Measurements from ENCODE around the gene PEX26.
"Not testable (repeated sequence)": the region's sequence is repeated elsewhere in the genome, so short reads cannot be mapped to it uniquely, and the experiment has no call there.

The PEX26 gene

DNA sequence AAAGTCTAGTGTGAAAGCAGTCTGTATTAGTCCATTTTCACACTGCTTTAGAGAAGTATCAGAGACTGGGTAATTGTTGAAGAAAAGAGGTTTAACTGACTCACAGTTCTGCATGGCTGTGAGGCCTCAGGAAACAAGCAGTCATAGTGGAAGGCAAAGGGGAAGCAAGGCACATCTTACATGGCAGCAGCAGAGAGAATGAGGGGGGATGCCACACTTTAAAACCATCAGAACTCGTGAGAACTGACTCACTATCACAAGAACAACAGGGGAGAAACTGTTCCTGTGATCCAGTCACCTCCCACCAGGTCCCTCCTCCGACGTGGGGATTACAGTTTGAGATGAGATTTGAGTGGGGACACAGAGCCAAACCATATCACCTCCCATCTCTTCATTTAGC, 19.0 kb downstream of the PEX26 start:
- no peak for DNase-seq (ENCODE audit: low read depth)

DNA sequence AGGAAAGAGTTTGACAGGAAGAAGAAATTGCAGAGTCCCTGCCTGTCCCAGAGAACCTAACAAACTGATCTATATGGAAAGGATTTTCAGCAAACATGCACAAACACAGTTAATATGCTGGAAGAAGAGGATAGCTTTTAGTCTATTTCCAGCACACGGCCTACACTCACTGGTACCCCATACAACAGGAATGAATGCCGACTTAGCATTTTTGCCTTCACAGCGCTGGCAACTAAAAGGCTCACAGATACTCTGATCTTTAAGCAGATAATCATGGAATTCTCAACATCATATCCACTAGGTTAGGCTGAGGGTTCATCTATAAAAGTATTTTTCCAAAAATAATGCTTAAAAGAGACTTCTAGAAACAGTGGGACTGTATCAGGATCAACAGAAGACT, 23.0 kb downstream of the PEX26 start:
- no peak for DNase-seq (ENCODE audit: low read depth)

DNA sequence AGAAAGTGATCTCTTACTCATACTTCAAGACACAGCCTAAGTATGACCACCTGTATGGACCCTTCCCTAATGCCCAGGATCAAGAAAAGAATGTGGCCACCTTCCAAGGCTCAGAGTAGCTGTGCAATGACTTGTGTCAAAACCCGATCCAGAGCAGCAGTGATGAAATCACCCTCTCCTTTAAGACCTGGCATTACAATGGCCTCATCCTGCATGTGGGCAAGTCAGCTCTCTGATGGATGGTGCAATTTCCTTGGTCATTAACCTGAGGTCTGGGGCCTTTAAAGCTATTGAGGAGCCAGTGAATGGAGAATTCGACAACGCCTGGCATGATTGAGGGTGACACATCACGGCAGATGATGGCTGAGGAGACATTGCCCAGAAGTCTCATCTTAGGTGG, 23.7 kb downstream of the PEX26 start:
- no peak for DNase-seq (ENCODE audit: low read depth)

DNA sequence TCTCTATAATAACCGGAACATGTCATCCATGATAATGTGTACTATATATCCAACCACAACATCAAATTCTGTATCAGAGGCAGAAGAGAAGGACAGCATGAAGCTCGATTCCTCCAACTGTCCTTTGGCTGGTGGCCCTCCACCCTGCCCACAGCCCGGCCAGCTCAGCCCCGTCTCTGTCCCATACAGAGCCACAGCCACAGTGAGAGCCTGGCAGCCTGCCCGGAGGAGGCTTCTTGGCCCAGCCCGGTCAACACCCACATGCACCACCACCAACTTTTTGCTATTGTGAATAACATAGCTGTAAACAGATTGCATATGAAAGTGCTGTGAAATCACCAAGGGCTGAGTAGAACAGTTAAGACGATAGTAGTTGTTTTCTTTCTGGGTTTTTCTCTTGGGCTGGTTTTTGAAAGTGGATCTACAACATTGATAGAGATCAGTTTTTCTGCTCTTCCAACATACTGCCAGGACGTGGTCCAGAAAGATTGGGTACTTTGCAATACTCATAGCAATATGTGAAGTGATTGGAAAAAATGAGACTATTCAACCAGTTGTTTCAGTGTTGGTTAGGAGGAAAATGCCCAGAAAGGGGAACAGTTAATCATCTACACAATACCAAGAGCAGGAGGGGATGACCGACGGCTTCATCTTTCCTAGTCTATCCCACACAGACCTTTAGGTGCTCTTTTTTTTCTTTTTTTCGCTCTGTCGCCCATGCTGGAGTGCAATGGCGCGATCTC, 25.9 kb downstream of the PEX26 start:
- no peak for DNase-seq (ENCODE audit: low read depth)

DNA sequence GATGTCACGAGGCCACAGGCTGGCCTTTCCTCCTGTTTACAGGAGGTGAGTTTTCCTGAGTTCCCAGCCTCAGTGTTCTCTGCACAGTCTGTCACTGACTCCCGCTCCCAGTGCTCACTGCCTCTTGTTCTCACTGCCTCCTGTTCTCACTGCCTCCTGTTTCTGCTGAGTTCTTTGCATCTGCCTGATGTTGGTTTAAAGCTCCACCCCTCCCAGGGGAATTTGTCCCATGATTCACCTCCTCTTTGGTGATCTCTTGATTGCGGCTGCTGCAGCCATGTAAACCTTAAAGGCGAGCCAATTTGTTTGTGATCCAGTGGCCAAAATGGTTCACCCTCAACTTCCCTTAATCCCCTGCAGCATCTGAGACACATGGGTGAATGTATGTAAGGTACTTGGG, 26.8 kb downstream of the PEX26 start:
- peak; percentile 39 for DNase-seq (ENCODE audit: low read depth)

DNA sequence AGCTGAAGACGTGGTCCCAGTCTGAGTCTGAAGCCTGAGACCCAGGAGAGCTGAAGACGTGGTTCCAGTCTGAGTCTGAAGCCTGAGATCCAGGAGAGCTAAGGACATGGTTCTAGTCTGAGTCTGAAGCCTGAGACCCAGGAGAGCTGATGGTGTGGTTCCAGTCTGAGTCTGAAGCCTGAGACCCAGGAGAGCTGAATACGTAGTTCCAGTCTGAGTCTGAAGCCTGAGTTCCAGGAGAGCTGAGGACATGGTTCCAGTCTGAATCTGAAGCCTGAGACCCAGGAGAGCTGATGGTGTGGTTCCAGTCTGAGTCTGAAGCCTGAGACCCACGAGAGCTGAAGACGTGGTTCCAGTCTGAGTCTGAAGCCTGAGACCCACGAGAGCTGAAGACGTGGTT, 28.2 kb downstream of the PEX26 start:
- not testable (repeated sequence) for DNase-seq (ENCODE audit: low read depth)

DNA sequence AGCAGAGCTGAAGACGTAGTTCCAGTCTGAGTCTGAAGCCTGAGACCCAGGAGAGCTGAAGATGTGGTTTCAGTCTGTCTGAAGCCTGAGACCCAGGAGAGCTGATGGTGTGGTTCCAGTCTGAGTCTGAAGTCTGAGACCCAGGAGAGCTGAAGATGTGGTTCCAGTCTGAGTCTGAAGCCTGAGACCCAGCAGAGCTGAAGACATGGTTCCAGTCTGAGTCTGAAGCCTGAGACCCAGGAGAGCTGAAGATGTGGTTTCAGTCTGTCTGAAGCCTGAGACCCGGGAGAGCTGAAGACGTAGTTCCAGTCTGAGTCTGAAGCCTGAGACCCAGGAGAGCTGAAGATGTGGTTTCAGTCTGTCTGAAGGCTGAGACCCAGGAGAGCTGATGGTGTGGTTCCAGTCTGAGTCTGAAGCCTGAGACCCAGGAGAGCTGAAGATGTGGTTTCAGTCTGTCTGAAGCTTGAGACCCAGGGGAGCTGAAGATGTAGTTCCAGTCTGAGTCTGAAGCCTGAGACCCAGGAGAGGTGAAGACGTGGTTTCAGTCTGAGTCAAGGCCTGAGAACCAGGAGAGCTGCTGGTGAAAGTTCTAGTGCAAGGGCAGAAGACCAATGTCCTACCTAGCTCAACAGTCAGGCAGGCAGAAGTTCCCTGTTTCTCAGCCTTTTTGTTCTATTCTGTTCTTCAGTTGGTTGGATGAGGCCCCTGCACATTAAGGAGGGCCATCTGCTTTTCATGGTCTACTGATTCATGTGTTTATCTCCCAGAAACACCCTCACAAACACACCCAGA, 29.0 kb downstream of the PEX26 start:
- DNase-seq (ENCODE audit: low read depth) = not testable (repeated sequence)

DNA sequence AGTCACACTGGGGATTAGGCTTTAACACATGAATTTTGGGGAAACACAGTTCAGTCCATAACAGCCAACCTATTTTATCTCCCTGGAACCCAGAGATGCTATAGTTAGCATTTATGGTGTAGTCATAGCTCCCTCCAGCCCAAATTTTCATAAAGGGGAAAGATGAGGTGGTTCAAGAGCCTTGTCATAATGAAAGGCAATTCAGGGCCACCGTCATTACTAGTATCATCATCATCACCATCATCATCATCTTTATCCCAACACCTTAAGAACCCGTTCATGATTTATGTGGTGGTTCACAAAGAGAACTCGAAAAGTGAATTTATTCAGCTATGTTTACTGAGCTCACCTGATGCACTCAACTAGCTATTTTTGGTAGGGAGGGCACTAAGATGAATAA, 30.4 kb downstream of the PEX26 start:
- DNase-seq (ENCODE audit: low read depth) = no peak

DNA sequence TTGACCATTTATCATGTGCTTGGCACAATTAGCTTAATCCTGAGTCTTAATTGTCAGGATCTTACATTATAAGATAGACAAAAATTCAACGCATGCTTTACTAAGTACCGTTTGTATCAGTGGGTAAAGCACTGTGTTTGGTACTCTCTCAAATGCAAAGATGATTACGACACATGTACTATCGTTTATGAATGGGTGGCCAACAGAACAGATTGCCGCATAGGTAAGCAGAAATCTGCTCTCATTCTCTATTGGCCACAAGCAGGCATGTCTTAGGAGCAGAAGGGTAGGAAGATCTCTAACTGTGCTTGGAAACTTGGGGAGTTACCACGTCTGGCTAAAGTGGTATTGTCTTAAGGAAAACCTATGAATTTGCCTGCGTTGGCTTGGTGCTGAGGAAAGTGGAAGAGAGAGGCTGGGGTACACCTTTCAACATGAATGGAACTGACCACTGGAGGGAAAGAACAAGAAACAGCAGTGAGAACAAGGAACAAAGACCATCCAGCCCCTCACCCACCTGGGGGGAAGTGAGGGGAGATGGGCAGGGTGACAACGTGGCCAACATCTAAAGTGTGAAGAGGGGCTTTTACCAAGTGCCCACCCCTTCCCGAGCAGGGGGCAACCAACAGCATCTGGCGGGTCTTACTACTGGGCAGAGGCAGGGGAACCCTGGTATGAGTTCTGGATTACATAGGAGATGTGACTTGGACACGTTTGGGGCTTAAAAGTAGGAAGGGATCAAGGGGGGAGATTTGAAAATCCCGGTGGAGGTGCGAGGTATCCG, 31.8 kb downstream of the PEX26 start:
- no peak for DNase-seq (ENCODE audit: low read depth)

DNA sequence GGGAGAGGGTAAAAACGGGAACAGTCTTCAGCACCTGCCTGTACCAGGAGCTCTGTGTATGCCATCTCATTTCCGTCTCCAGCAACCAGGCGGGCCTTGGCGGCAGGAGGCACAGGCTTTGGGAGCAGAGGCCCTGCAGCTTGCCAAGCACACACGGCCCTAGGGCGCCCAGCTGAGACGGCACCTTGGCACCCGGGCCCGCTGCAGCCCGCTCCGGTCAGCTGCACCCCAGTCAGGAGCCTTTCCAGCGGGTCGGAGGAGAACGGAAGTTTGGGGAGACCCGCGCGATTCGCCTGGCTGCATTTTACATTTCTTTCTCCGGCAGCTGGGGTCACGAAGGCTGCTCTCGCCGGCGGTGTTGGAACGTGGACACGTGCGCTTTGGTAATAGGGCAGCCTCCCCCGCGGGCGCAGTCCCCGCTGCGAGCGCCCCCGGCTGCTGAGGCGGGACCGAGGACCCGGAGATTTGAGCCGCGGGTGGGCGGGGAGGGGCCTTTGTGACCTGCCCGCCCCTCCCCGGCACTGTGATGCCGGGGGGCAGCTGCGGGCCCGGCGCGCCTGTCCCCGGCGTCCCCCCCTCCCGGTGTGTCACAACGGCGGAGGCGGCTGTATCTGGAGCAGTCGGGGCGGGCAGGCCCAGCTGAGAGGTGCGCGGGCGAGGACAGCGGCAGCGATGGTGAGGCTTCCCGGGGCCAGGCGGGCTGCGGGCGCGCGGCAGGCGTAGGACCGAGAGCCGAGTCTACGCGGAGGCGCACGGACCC, 32.6 kb downstream of the PEX26 start, which contains the start of gene TUBA8:
TSS of gene TUBA8 (plus strand) at position 616 of the 760 bp plus-strand sequence. CDS start at position 673, 57 bp downstream.
- no peak for DNase-seq (ENCODE audit: low read depth)

DNA sequence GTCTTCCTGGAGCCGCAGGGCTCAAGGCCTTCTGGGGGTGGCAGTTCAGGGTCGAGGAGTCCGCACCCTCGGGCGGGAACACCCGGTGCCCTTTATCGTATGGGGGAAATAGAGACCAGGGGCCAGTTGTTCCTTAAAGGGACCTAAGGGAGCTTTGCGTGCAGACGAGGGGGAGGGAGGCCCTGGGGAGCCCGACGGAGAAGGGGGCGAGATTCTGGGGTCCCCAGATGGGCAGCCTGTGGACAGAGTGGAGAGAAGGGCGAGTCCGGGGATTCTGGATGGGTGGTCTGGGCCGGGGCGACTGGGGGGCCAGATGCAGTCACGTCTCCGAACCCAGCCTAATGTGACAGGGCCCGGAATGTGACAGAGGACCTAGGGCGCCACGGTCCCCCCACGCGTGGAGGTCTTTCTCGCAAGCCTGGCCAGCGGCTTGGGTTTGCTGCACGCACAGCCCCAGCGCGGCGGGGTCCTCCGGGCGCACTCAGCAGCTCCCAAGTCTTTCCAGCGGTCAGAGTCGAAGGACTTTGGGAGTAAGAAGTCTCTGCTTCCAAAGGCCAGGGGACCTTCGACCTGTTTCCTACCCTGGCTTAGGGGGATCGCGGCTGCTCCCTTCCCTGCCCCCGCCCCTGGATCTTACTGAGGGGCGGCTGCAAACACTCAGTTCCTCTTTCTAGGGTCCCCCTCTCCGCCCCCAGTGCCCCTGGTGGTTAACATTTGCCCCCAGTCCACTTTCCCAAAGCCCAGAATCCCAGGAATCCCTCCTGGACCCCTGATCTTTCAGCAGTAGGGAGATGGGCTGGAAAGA, 33.4 kb downstream of the PEX26 start:
- no peak for DNase-seq (ENCODE audit: low read depth)

DNA sequence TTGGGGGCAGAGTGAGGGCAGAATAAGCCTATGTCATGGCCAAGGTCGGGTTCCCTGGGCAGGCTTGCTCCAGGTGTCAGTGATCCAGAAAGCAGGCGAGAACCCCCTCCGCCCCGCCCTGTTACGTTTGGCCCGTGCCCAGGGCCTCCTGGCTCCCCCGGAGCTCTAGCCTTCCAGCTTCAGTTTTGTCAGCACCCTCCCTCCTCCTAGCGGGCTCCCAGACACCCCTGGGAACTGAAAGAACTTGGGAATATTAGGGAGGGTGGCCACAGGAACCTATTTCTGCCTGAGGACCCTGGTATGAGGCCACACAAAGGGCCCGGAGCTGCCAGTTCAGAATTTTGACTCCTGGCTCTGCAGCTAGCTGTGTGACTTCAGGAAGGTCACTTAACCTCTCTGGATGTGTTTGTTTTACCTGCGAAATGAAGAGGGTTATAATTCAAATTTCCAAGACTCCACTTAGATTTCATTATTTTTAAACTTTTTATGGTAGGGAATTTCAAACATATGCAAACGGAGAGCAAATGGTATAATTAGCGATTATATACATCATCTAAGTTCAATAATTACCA, 34.1 kb downstream of the PEX26 start:
- DNase-seq (ENCODE audit: low read depth) = no peak

DNA sequence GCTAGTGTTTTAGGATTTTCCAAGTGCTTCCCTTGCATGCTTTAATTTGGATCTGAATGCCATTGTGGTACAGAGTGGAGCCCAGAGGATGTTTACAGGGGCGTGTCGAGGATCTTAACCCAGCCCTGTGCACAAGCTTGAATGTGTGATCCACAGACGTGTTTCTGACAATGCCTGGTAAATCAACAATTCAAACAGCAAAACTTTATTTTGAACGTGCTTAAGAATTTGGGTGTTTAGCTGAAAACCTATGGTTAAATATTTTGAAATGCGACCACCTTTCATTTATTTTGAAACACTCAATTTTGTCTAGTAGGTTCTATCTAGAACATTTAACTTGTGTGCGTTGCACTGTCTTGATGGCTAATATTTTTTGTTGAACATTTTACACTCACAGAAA, 34.6 kb downstream of the PEX26 start:
- DNase-seq (ENCODE audit: low read depth) = no peak

DNA sequence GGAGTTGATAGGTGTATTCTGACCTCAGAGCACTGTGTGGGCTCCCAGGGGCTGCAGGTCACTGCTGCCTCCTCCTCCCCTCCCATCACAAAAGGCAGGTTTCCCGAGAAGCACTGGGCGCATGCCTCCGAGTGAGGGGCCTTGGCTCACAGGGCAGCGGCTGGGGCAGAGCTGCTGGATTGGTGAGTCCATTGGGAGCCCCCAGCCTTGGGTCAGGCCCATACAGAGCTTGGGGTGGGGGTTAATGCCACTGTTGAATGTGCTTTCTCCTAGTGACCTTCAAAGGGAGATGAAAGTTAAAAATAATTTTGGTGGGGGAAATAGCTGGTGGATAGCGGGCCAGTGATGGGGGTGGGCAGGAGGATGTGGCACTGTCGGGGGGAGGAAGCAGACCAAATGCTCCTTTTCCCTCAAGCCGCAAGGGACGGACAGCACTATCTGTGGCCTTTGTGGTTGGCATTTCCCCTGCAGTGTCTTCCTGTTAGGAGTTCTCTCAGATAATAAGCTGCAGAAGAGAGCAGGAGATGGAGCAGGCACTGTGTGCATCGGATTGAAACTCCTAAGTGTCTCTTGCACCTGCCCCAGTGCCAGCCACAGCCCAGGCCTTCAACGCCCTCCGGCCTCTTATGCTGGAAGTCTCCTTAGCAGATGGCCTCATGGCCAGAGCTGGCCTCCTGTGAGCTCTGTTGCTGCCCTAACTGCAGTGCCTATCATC, 36.0 kb downstream of the PEX26 start:
- no peak for DNase-seq (ENCODE audit: low read depth)

DNA sequence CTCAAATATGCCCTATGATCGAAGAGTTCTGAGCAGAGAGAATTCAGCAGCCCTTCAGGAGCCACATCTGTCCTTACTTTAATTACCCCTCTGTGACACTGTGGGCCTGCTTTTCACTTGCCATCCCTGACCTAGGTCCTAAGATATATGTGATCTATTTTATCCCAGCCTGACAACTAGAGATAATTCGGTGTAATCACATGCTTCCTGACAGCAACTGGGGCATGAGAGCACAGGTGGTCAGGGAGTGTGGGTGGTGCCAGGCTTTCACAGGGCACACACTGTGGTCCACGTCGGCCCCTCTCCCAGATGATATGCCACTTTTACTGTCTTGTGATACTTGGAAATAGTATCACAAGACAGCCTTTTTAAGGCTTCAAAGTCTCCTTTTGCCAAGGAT, 36.7 kb downstream of the PEX26 start:
- DNase-seq (ENCODE audit: low read depth) = no peak

DNA sequence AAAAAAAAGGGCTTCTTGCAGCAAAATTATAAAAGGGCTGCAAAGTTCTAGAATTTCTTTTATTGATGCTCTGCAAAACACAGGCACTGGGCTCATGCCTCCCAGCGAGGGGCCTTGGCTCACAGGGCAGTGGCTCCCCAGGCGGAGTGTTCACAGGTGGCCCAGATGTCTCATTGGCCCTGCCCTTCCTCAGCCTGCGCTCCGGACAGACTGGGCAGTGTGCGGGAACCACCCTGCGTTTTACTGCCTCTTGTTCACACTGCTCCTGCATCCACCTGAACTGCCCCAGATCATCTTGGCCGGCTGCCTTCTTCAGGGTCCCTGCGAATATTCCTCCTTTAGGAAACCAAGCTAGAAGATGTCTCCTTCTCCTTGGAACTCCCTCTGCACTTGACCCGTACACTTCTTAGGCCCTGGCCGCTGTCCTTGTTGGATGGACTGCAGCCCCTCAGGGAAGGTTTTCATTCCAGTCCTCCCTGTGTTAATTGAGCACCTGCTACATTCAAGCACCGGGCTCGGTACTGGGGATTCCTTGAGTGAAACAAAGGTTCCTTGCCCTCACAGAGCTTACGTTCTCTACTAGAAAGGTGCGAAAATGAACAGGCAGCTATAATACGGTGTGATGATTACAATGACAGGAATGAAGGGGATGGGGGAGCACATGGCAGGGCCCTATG, 37.3 kb downstream of the PEX26 start:
- no peak for DNase-seq (ENCODE audit: low read depth)

DNA sequence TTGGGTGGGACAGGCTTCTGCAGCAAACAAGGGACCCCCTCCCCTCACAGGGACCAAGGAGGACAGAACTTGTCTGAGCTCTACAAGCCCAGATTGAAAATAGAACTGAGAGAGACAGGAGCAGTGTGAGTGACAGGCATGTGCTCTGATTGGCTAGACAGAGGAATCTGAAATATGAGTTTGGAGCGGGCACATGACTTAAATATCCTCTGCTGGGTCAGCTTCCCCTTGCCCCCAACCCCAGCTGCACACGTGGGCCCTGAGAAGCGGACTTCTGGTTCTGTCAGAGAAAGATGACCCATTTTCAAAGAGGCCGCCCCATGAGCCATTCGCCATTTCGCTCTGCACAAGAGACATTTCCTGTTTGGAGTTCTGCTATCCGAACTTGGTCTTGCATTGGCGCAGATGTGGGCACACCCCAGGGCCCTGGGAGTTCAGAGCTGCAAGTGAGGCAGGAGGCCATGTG, 38.1 kb downstream of the PEX26 start:
- DNase-seq (ENCODE audit: low read depth) = no peak

DNA sequence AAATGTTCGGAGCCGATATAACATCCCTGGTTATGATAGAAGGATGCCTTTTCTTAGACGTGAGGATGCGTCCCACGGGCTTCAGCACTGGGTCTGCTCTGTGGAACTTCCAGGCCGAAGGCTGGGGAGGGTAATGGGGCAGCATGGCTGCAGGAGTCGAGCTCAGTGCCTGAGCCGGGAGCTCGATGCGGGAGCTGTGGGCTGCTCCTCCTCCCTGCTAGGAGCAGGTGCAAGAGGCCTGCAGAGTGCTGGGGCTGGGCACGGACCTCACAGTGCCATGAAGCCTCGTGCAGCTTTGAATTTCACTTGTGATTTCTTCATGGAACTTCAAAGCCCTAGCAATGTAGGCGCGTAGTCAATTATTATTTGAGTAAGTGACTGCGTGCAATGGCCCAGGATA, 38.8 kb downstream of the PEX26 start:
- no peak for DNase-seq (ENCODE audit: low read depth)

DNA sequence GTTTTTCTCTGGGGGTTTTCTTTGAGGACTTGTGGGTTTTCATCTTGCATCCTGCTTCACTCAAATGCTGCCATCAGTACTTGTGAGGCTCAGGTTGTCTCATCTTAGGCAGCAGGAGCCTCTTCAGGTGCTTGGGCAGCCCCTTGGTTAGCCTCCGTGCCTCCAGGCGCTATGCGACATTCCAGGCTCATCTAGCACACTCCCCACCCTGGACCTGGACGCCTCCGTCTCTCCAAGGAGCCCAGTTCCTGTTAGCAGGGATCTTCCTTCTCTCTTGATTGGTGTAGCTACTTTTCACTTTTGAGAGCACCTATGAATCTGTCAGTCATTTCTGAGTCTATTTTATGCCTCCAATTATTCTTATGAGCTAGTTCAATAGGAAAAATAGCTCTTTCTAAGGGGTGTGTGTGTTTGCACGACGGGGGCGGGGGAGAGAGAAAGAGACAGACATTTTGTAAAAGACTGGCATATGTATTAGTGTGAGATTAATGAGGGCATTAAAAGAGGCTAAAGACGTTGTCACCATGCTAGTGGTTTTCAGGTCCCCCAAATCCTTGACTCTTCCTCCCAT, 40.6 kb downstream of the PEX26 start:
- DNase-seq (ENCODE audit: low read depth) = no peak
